DND-41 (cell line): ENCODE data around the gene DARS2.
"Not testable (repeated sequence)": the region's sequence is repeated elsewhere in the genome, so short reads cannot be mapped to it uniquely, and the experiment has no call there.

Experiments used
- ATAC-seq: fragments of 200-7000 bp; cut with Tn5 transposase; 3 replicates; pipeline ENCODE4 v1.9.1; 2021; ENCODE audit warnings: low read depth; ENCODE audit not compliant: insufficient read depth
- DNase-seq: peaks from one replicate; pipeline ENCODE4 v3.0.0-alpha.2; 2020
- H2AFZ ChIP-seq: 2 replicates; pipeline ENCODE4 v1.6.0; 2012; ENCODE audit warnings: low read depth, low read length
- H3K27ac ChIP-seq: 2 replicates; pipeline ENCODE4 v1.5.1; 2012; ENCODE audit warnings: low read length, inconsistent platforms
- H3K27me3 ChIP-seq: fragments of 200-600 bp; sonication (generic); 2 replicates; pipeline ENCODE4 v1.6.0; 2012; ENCODE audit warnings: low read length, mild to moderate bottlenecking, inconsistent platforms; ENCODE audit not compliant: insufficient read depth, poor library complexity
- H3K36me3 ChIP-seq: 2 replicates; pipeline ENCODE4 v1.5.1; 2012; ENCODE audit warnings: low read length, inconsistent platforms; ENCODE audit not compliant: insufficient read depth
- H3K4me1 ChIP-seq: 2 replicates; pipeline ENCODE4 v1.5.1; 2012; ENCODE audit warnings: mild to moderate bottlenecking, low read length; ENCODE audit not compliant: insufficient read depth
- H3K4me2 ChIP-seq: 2 replicates; pipeline ENCODE4 v1.6.0; 2012; ENCODE audit warnings: mild to moderate bottlenecking, moderate library complexity, low read length, inconsistent platforms; ENCODE audit not compliant: insufficient read depth
- H3K4me3 ChIP-seq, 2 experiments: fragments of 200-600 bp in 1 of 2; shearing (Covaris generic) in 1 of 2; 2 replicates each; pipeline ENCODE4 v1.5.1; 2012 to 2016; ENCODE audit warnings: inconsistent platforms in 2 of 2, low read length in 2 of 2, mild to moderate bottlenecking in 2 of 2, low read depth in 1 of 2, moderate library complexity in 1 of 2
- H3K79me2 ChIP-seq: 2 replicates; pipeline ENCODE4 v1.6.0; 2012; ENCODE audit warnings: low read length, inconsistent platforms; ENCODE audit not compliant: insufficient read depth
- H3K9ac ChIP-seq: 2 replicates; pipeline ENCODE4 v1.6.0; 2012; ENCODE audit warnings: low read depth, mild to moderate bottlenecking, inconsistent platforms, low read length, moderate library complexity
- H3K9me3 ChIP-seq: 2 replicates; pipeline ENCODE4 v1.5.1; 2012; ENCODE audit warnings: low read length, moderate library complexity, mild to moderate bottlenecking, inconsistent platforms; ENCODE audit not compliant: insufficient read depth, severe bottlenecking
- H4K20me1 ChIP-seq: 2 replicates; pipeline ENCODE4 v1.6.0; 2012; ENCODE audit warnings: low read length; ENCODE audit not compliant: insufficient read depth
- CTCF ChIP-seq: IDR thresholded peaks from 2 replicates; pipeline ENCODE4 v1.5.1; 2012; ENCODE audit warnings: borderline replicate concordance, low read length, moderate library complexity, mild to moderate bottlenecking; ENCODE audit not compliant: poor library complexity, severe bottlenecking; ENCODE audit errors: extremely low read depth
- EZH2 ChIP-seq: IDR thresholded peaks from 3 replicates; pipeline ENCODE4 v1.6.1; 2012; ENCODE audit warnings: borderline replicate concordance, low read depth, mild to moderate bottlenecking, moderate library complexity, low read length, inconsistent platforms; ENCODE audit not compliant: severe bottlenecking

The DARS2 gene

GRCh38 chr1:173878251-173878650, 53.8 kb downstream of the DARS2 start:
- Histone ChIP-seq H3K4me1 (peaks cover 2% of the 10 kb centered on the region; the same call in 1 of the 2 replicates), H3K27ac (no peak overlapping the region), H4K20me1 (no peaks in the 10 kb centered on the region), H3K4me2 (no peak overlapping the region), H2AFZ (no peak overlapping the region), H3K79me2 (peaks cover 2% of the 10 kb centered on the region; the same call in 1 of the 2 replicates), H3K9ac (no peak overlapping the region), H3K36me3 (peaks cover 27% of the 10 kb centered on the region), H3K27me3 (no peaks in the 10 kb centered on the region), H3K9me3 (no peaks in the 10 kb centered on the region), H3K4me3 (no peak overlapping the region)
- TF ChIP-seq EZH2 (no peak), CTCF (no peak)
- ATAC-seq (no peak), DNase-seq (no peak)

GRCh38 chr1:173881117-173881516, 56.6 kb downstream of the DARS2 start:
- not testable (repeated sequence) for H3K79me2 ChIP-seq, ATAC-seq, H3K27me3 ChIP-seq, H3K27ac ChIP-seq, H3K4me1 ChIP-seq, DNase-seq, H3K4me2 ChIP-seq, H3K9ac ChIP-seq, H2AFZ ChIP-seq, H3K9me3 ChIP-seq, H3K4me3 ChIP-seq, H4K20me1 ChIP-seq
- peaks cover 28% of the 10 kb centered on the region for H3K36me3 ChIP-seq

- Histone ChIP-seq H3K4me2 (no peak overlapping the region), H3K27me3 (no peaks in the 10 kb centered on the region), H3K36me3 (peaks cover 29% of the 10 kb centered on the region), H3K9ac (no peak overlapping the region), H3K9me3 (no peaks in the 10 kb centered on the region), H3K27ac (no peak overlapping the region), H3K4me3 (no peak overlapping the region), H4K20me1 (no peaks in the 10 kb centered on the region), H3K4me1 (no peaks in the 10 kb centered on the region), H2AFZ (no peak overlapping the region), H3K79me2 (no peaks in the 10 kb centered on the region)
- ATAC-seq = no peak
- no peak for TF ChIP-seq EZH2
- DNase-seq = no peak
Measured at GRCh38 chr1:173884701-173885100, 60.2 kb downstream of the DARS2 start.

- Histone ChIP-seq H3K4me1 (no peaks in the 10 kb centered on the region), H3K79me2 (no peaks in the 10 kb centered on the region), H3K27ac (no peak overlapping the region), H3K4me3 (no peak overlapping the region), H2AFZ (no peak overlapping the region), H3K36me3 (peaks cover 29% of the 10 kb centered on the region), H3K27me3 (no peaks in the 10 kb centered on the region), H3K4me2 (no peak overlapping the region), H3K9ac (no peak overlapping the region), H3K9me3 (no peaks in the 10 kb centered on the region), H4K20me1 (no peaks in the 10 kb centered on the region)
- DNase-seq (no peak), ATAC-seq (no peak)
- TF ChIP-seq CTCF (no peak), EZH2 (no peak)
Measured at GRCh38 chr1:173886746-173887611, 62.5 kb downstream of the DARS2 start.
